ENCODE results near the gene DMAC1.

GRCh38 chr9:7813030-7813429 lies 13.5 kb upstream of the DMAC1 start:
- TF ChIP-seq EZH2 (IDR thresholded peaks at IDR 0.05; ENCODE audit: insufficient read depth, poor library complexity, severe bottlenecking) (no peak), EZH2phosphoT487 (IDR thresholded peaks at IDR 0.05; ENCODE audit: insufficient read depth, low read depth) (no peak)

Data from GM23248 (cell line).